ENCODE measurements around the gene OSR1.
A peak's percentile ranks its signal among the peaks of the same experiment; 100 is the strongest.
"Not testable (repeated sequence)": the region's sequence is repeated elsewhere in the genome, so short reads cannot be mapped to it uniquely, and the experiment has no call there.

The OSR1 gene

DNA sequence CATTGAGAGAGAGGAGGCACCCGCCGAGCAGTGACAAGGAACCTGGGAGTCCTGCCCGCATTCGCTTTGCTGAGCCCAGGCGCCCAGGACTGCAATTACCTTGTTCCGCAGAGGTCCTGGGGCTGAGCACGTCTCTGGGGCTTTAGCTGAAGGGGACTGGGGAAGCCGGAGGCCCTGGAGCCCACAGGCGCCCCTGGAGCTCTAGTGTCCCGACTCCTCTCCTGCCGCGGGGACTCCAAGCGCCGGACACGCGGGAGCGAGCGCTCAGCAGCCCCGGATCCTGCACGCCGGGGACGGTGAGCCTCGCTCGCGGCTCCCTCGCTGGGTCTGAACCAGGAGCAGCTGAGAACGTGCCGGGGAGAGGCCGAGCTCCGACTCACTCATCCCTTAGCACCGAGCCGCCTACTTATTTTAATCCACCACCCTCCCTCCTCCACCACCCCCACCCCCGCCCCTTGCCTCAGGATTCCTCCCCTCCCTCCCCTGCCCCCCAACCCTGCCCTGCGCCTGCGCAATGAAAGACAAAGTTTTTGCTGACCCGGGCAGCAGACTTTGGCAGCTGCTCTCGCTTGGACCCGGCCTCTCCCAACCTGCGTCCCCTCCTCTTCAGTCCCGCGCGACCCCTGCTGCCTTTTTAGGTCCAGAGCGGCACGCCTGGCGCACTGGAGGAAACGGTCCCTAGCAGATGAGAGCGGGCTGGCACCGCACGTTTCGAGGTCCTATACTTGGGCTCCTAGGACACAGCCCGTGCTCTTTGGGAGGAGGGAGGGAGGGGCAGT, at the start of gene OSR1:
Gene OSR1 (minus strand): TSS at position 382 of the 779 bp plus-strand sequence. CDS start 4,818 bp downstream, outside the sequence.
- Mint-ChIP-seq H3K4me3 (peak within 1 kb of the TSS; percentile 93), H3K36me3 (ENCODE audit: low read depth) (peaks cover 28% of the 10 kb centered on the region), H3K9me3 (no peaks in the 10 kb centered on the region), H3K4me1 (peaks cover 80% of the 10 kb centered on the region), H3K27ac (peak within 1 kb of the TSS; percentile 95), H3K27me3 (ENCODE audit: low read depth, poor library complexity) (peaks cover 81% of the 10 kb centered on the region)
- TF ChIP-seq, protein P1, sequence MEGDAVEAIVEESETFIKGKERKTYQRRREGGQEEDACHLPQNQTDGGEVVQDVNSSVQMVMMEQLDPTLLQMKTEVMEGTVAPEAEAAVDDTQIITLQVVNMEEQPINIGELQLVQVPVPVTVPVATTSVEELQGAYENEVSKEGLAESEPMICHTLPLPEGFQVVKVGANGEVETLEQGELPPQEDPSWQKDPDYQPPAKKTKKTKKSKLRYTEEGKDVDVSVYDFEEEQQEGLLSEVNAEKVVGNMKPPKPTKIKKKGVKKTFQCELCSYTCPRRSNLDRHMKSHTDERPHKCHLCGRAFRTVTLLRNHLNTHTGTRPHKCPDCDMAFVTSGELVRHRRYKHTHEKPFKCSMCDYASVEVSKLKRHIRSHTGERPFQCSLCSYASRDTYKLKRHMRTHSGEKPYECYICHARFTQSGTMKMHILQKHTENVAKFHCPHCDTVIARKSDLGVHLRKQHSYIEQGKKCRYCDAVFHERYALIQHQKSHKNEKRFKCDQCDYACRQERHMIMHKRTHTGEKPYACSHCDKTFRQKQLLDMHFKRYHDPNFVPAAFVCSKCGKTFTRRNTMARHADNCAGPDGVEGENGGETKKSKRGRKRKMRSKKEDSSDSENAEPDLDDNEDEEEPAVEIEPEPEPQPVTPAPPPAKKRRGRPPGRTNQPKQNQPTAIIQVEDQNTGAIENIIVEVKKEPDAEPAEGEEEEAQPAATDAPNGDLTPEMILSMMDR (IDR thresholded peaks at IDR 0.05): no peak
- peak; percentile 83 for DNase-seq

DNA sequence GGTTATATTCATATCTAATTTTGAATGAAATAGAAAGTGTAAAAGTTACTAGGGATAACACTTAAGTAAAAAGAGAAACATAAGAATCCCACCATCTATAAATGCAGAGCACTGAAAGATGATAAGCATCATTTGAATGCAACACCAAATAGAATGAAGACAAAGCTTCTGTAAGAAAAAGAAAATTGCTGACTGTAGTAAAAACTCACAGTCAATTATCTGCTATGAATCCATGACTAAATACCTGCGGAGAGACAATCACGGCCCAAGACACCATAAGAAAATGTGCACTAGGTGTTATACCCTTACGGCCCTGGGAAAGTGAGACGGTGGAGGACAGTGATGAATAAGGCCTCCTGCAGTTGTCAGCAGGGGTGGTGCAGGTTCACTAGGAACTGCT, 45.4 kb upstream of the OSR1 start:
- H3K4me1 Mint-ChIP-seq: peaks cover 7% of the 10 kb centered on the region
- TF ChIP-seq, protein P1 (IDR thresholded peaks at IDR 0.05): no peak
- H3K36me3 Mint-ChIP-seq (ENCODE audit: low read depth): no peaks in the 10 kb centered on the region
- H3K27ac Mint-ChIP-seq: no peak overlapping the region
- no peak for DNase-seq
- peaks cover 15% of the 10 kb centered on the region for H3K9me3 Mint-ChIP-seq
- H3K27me3 Mint-ChIP-seq (ENCODE audit: low read depth, poor library complexity): no peaks in the 10 kb centered on the region
- no peak overlapping the region for H3K4me3 Mint-ChIP-seq

DNA sequence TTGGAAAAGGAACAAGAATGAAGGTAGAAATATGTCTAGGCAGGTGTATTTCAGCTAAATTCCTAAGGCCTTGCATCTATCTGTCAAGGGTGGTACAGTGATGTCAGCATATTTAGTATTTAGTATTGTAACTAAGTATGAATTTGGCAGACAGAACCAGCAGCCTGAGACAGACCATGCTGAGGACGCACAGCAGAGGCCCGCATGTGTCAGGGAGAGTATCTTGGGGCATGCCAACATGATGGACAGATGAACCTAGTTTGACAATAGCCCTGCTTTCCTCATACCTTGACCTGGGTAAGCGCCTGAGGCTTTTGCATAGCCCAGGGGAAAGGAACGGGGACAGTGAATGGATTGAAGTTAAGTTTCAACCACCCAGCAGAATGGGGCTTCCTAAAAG, 33.8 kb upstream of the OSR1 start:
- Mint-ChIP-seq H3K9me3 (peaks cover 33% of the 10 kb centered on the region), H3K4me3 (no peak overlapping the region), H3K27me3 (ENCODE audit: low read depth, poor library complexity) (peaks cover 9% of the 10 kb centered on the region), H3K4me1 (no peaks in the 10 kb centered on the region), H3K36me3 (ENCODE audit: low read depth) (no peaks in the 10 kb centered on the region), H3K27ac (no peak overlapping the region)
- no peak for DNase-seq
- TF ChIP-seq, protein P1 (IDR thresholded peaks at IDR 0.05): no peak

DNA sequence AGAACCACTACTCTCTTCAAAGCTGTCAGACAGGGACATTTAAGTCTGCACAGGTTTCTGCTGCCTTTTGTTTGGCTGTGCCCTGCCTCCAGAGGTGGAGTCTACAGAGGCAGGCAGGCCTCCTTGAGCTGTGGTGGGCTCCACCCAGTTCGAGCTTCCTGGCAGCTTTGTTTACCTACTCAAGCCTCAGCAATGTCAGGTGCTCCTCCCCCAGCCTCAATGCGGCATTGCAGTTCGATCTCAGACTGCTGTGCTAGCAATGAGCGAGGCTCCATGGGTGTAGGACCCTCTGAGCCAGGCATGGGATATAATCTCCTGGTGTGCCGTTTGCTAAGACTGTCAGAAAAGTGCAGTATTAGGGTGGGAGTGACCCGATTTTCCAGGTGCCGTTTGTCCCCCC, 31.0 kb upstream of the OSR1 start:
- not testable (repeated sequence) for H3K27me3 Mint-ChIP-seq (ENCODE audit: low read depth, poor library complexity); H3K4me1 Mint-ChIP-seq; DNase-seq; H3K27ac Mint-ChIP-seq; H3K36me3 Mint-ChIP-seq (ENCODE audit: low read depth); H3K4me3 Mint-ChIP-seq
- peaks cover 54% of the 10 kb centered on the region for H3K9me3 Mint-ChIP-seq

DNA sequence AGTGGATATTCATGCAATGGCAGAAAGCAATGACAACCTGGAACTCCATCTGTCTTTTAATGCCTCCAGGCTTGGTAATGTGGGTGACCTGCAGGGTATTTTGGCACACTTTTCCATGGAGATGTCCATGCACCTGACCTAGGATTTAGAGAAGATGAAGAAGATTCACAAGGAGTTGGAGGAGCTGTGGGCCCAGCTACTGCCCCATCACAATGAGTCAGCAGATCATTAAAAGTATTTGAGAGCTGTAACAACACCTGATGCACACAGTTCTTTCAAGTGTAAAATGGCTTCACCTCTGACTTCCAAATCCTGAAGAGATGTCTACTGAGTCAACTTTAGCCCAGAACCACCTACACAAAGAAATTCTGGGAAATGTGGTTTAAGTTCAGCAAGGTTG, 22.1 kb upstream of the OSR1 start:
- no peak overlapping the region for H3K27ac Mint-ChIP-seq
- TF ChIP-seq, protein P1 (IDR thresholded peaks at IDR 0.05): no peak
- H3K4me1 Mint-ChIP-seq: no peaks in the 10 kb centered on the region
- no peak for DNase-seq
- peaks cover 4% of the 10 kb centered on the region for H3K27me3 Mint-ChIP-seq (ENCODE audit: low read depth, poor library complexity)
- no peak overlapping the region for H3K4me3 Mint-ChIP-seq
- H3K36me3 Mint-ChIP-seq (ENCODE audit: low read depth): peaks cover 4% of the 10 kb centered on the region
- peaks cover 30% of the 10 kb centered on the region for H3K9me3 Mint-ChIP-seq

DNA sequence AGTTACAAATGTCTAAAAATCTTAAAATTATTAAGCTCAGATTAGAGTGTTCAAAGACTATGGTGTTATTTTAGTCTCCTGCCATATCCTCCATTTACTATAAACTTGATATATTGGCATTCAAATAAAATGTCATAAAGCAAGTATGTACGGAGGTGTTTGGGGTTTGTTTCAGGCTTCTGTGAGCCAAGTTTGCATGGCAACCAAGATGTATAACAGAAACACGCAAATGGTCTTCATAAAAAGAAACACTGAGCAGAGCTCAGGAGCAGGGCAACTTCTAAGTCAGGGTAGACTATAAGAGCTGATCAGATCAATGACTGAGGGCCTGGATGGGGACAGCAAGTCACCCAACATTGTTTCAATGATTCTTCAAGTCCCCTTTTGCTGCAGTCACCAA, 20.5 kb upstream of the OSR1 start:
- Mint-ChIP-seq H3K27me3 (ENCODE audit: low read depth, poor library complexity) (peaks cover 7% of the 10 kb centered on the region), H3K4me3 (no peak overlapping the region), H3K27ac (no peak overlapping the region), H3K36me3 (ENCODE audit: low read depth) (peaks cover 9% of the 10 kb centered on the region), H3K9me3 (peaks cover 39% of the 10 kb centered on the region), H3K4me1 (no peaks in the 10 kb centered on the region)
- TF ChIP-seq, protein P1 (IDR thresholded peaks at IDR 0.05): no peak
- no peak for DNase-seq

Measured in nephron progenitor cell (in vitro differentiated cells).